ENCODE data around the gene B3GALT6. TPM values are rescaled to one million over a fixed set of nuclear protein-coding genes. Genes with fewer than 3 reads are reported as not detected.

The B3GALT6 gene
- total RNA-seq = 21.3 and 23.4 TPM in 2 replicates

GRCh38 chr1:1232208-1232795 lies at the start of gene B3GALT6:
Gene B3GALT6 (plus strand): TSS chr1:1232237. CDS start chr1:1232279, 42 bp downstream.

GRCh38 chr1:1206376-1206965 lies 25.6 kb upstream of the B3GALT6 start, which contains the start of gene TNFRSF18:
Gene TNFRSF18 (minus strand): TSS chr1:1206592. CDS start chr1:1206571, 21 bp downstream.

GRCh38 chr1:1213345-1214265 lies 18.4 kb upstream of the B3GALT6 start, which contains the start of gene TNFRSF4:
Gene TNFRSF4 (minus strand): TSS chr1:1214153. CDS start chr1:1214127, 26 bp downstream.

GRCh38 chr1:1231400-1232207 lies 433 bp upstream of the B3GALT6 start, which contains the start of gene SDF4:
Gene SDF4 (minus strand): TSS chr1:1232001. CDS start chr1:1228772, 3,229 bp downstream.

GRCh38 chr1:1246577-1247340 lies 14.7 kb downstream of the B3GALT6 start, which contains the start of gene C1QTNF12:
Gene C1QTNF12 (minus strand): TSS chr1:1246722. CDS start chr1:1246690, 32 bp downstream.

GRCh38 chr1:1273512-1274298 lies 41.7 kb downstream of the B3GALT6 start, which contains the start of gene UBE2J2:
Gene UBE2J2 (minus strand): TSS chr1:1273854. CDS start chr1:1267992, 5,862 bp downstream.

Other genes with a start within 250 kb of the B3GALT6 start
- gene HES4, start 232.1 kb upstream of the B3GALT6 start, total RNA-seq = 23.6 and 33.8 TPM in 2 replicates
- 48.2 and 108 TPM in 2 replicates for gene ISG15, start 218.7 kb upstream of the B3GALT6 start, total RNA-seq
- 41.8 and 48.9 TPM in 2 replicates for gene AGRN, start 212.1 kb upstream of the B3GALT6 start, total RNA-seq
- gene RNF223, start 157.9 kb upstream of the B3GALT6 start, total RNA-seq = not detected in 2 replicates
- gene C1orf159, start 116.1 kb upstream of the B3GALT6 start, total RNA-seq = 4.7 and 6.1 TPM in 2 replicates
- gene TTLL10, start 58.4 kb upstream of the B3GALT6 start, total RNA-seq = not detected in 2 replicates
- 0.11 TPM in 1 of 2 replicates, not detected in the other for gene TNFRSF18, start 25.6 kb upstream of the B3GALT6 start, total RNA-seq
- 1.2 and 1.7 TPM in 2 replicates for gene TNFRSF4, start 18.1 kb upstream of the B3GALT6 start, total RNA-seq
- gene SDF4, start 236 bp upstream of the B3GALT6 start, total RNA-seq = 79.1 and 94.0 TPM in 2 replicates
- 0.09 and 0.22 TPM in 2 replicates for gene C1QTNF12, start 14.5 kb downstream of the B3GALT6 start, total RNA-seq
- gene UBE2J2, start 41.6 kb downstream of the B3GALT6 start, total RNA-seq = 27.4 and 32.7 TPM in 2 replicates
- 0.22 and 0.26 TPM in 2 replicates for gene SCNN1D, start 48.2 kb downstream of the B3GALT6 start, total RNA-seq
- 14.3 and 14.4 TPM in 2 replicates for gene ACAP3, start 75.7 kb downstream of the B3GALT6 start, total RNA-seq
- 7.3 and 8.6 TPM in 2 replicates for gene PUSL1, start 76.4 kb downstream of the B3GALT6 start, total RNA-seq
- 51.3 and 52.0 TPM in 2 replicates for gene INTS11, start 92.4 kb downstream of the B3GALT6 start, total RNA-seq
- 11.7 and 14.0 TPM in 2 replicates for gene CPTP, start 92.6 kb downstream of the B3GALT6 start, total RNA-seq
- gene TAS1R3, start 99.0 kb downstream of the B3GALT6 start, total RNA-seq = 0.09 and 0.11 TPM in 2 replicates
- gene DVL1, start 117.2 kb downstream of the B3GALT6 start, total RNA-seq = 31.0 and 35.3 TPM in 2 replicates
- 0.09 and 0.98 TPM in 2 replicates for gene MXRA8, start 126.3 kb downstream of the B3GALT6 start, total RNA-seq
- 67.6 and 68.1 TPM in 2 replicates for gene AURKAIP1, start 143.0 kb downstream of the B3GALT6 start, total RNA-seq
- gene CCNL2, start 167.1 kb downstream of the B3GALT6 start, total RNA-seq = 68.4 and 96.8 TPM in 2 replicates
- gene MRPL20, start 175.1 kb downstream of the B3GALT6 start, total RNA-seq = 86.6 and 91.1 TPM in 2 replicates
- 0.11 and 0.34 TPM in 2 replicates for gene ANKRD65, start 189.0 kb downstream of the B3GALT6 start, total RNA-seq
- 4.2 and 13.1 TPM in 2 replicates for gene VWA1, start 203.5 kb downstream of the B3GALT6 start, total RNA-seq
- gene ATAD3C, start 217.5 kb downstream of the B3GALT6 start, total RNA-seq = 0.11 and 0.52 TPM in 2 replicates
- gene ATAD3B, start 239.5 kb downstream of the B3GALT6 start, total RNA-seq = 12.4 and 20.0 TPM in 2 replicates